Measurements from ENCODE around the gene RETREG3. TPM values are rescaled to one million over a fixed set of nuclear protein-coding genes. Genes with fewer than 3 reads are reported as not detected.

RETREG3 gene
- total RNA-seq: 10 to 100 TPM; 33.7 to 35.3 TPM

- H3K36me3 Mint-ChIP-seq: peaks cover 27% of the 10 kb centered on the region
- peak within 1 kb of the TSS; percentile 91 for H3K27ac Mint-ChIP-seq
- ChIA-PET POLR2A (interaction anchor here (0.6 to 2.9 kb wide), 10 partner anchors 8 to 225 kb away, joined by 3 to 22 read pairs (median 4); partner anchors contain the start of genes EZH1 and PSMC3IP), CTCF (interaction anchor here (0.6 to 2.9 kb wide), 12 partner anchors 26 to 592 kb away, joined by 3 to 42 read pairs (median 4); partner anchors contain the start of genes DNAJC7, PSMC3IP, PSME3 and RPL27)
- peak within 1 kb of the TSS; percentile 99 for H3K4me3 Mint-ChIP-seq
- no peaks in the 10 kb centered on the region for H3K27me3 Mint-ChIP-seq
- peaks cover 41% of the 10 kb centered on the region for H3K4me1 Mint-ChIP-seq (ENCODE audit: low read depth)
- intact Hi-C loops (cut with micrococcal nuclease): loop anchor here (1.0 to 2.0 kb wide), 5 partner anchors 32 to 135 kb away; partner anchors contain the start of genes COASY, MLX and PSMC3IP
- DNase-seq: peak; percentile 100
- no peaks in the 10 kb centered on the region for H3K9me3 Mint-ChIP-seq
These were observed at the start of gene RETREG3, which contains the start of gene TUBG1 for GRCh38 chr17:42609182-42609813. RETREG3 (minus strand) TSS chr17:42609374; CDS start chr17:42609324, 50 bp downstream. TUBG1 (plus strand) TSS chr17:42609683; CDS start chr17:42609738, 55 bp downstream.

- Mint-ChIP-seq H3K27me3 (peaks cover 7% of the 10 kb centered on the region), H3K4me1 (ENCODE audit: low read depth) (peaks cover 29% of the 10 kb centered on the region), H3K36me3 (no peaks in the 10 kb centered on the region), H3K9me3 (no peaks in the 10 kb centered on the region), H3K27ac (no peak overlapping the region), H3K4me3 (peak overlapping the region; percentile 51)
- DNase-seq: no peak
- CTCF ChIA-PET: interaction anchor here (0.6 to 1.0 kb wide), 2 partner anchors 106 to 560 kb away, joined by 3 read pairs; no protein-coding TSS in a partner anchor
- POLR2A ChIA-PET: no interaction called here
- intact Hi-C loops (cut with micrococcal nuclease): no loop called here
These were observed 48.8 kb upstream of the RETREG3 start for GRCh38 chr17:42657824-42658588.

- ChIA-PET CTCF (interaction anchor here (0.9 kb wide), 1 partner anchor 19 kb away, joined by 4 read pairs; no protein-coding TSS in a partner anchor), POLR2A (no interaction called here)
- H3K9me3 Mint-ChIP-seq: no peaks in the 10 kb centered on the region
- H3K4me1 Mint-ChIP-seq (ENCODE audit: low read depth): peaks cover 28% of the 10 kb centered on the region
- peaks cover 11% of the 10 kb centered on the region for H3K27me3 Mint-ChIP-seq
- DNase-seq: no peak
- H3K27ac Mint-ChIP-seq: no peak overlapping the region
- H3K4me3 Mint-ChIP-seq: no peak overlapping the region
- no peaks in the 10 kb centered on the region for H3K36me3 Mint-ChIP-seq
- intact Hi-C loops (cut with micrococcal nuclease): no loop called here
These were observed 46.4 kb upstream of the RETREG3 start for GRCh38 chr17:42655528-42655927.

GRCh38 chr17:42653179-42654124 is 44.3 kb upstream of the RETREG3 start:
- Mint-ChIP-seq H3K36me3 (no peaks in the 10 kb centered on the region), H3K4me3 (no peak overlapping the region), H3K9me3 (no peaks in the 10 kb centered on the region), H3K27me3 (peaks cover 12% of the 10 kb centered on the region), H3K27ac (no peak overlapping the region), H3K4me1 (ENCODE audit: low read depth) (peaks cover 17% of the 10 kb centered on the region)
- ChIA-PET CTCF (interaction anchor here (0.9 to 2.2 kb wide), 2 partner anchors 44 to 75 kb away, joined by 4 to 6 read pairs; partner anchors contain the start of genes RETREG3 and TUBG1), POLR2A (no interaction called here)
- DNase-seq: no peak
- intact Hi-C loops (cut with micrococcal nuclease): no loop called here

- no peak overlapping the region for H3K27ac Mint-ChIP-seq
- H3K9me3 Mint-ChIP-seq: no peaks in the 10 kb centered on the region
- H3K36me3 Mint-ChIP-seq: no peaks in the 10 kb centered on the region
- peaks cover 14% of the 10 kb centered on the region for H3K27me3 Mint-ChIP-seq
- intact Hi-C loops (cut with micrococcal nuclease): no loop called here
- no peak for DNase-seq
- POLR2A ChIA-PET: no interaction called here
- CTCF ChIA-PET: no interaction called here
- no peak overlapping the region for H3K4me3 Mint-ChIP-seq
- H3K4me1 Mint-ChIP-seq (ENCODE audit: low read depth): peaks cover 10% of the 10 kb centered on the region
These were observed 42.2 kb upstream of the RETREG3 start for GRCh38 chr17:42651392-42651791.

GRCh38 chr17:42647778-42648177 is 38.6 kb upstream of the RETREG3 start:
- no peaks in the 10 kb centered on the region for H3K9me3 Mint-ChIP-seq

GRCh38 chr17:42642336-42642735 is 33.2 kb upstream of the RETREG3 start:
- CTCF ChIA-PET: interaction anchor here (1.2 kb wide), 1 partner anchor 64 kb away, joined by 5 read pairs; the partner anchor contains the start of gene PSMC3IP
- DNase-seq: no peak
- Mint-ChIP-seq H3K27ac (no peak overlapping the region), H3K27me3 (peaks cover 7% of the 10 kb centered on the region), H3K4me3 (no peak overlapping the region), H3K36me3 (no peaks in the 10 kb centered on the region), H3K4me1 (ENCODE audit: low read depth) (no peaks in the 10 kb centered on the region), H3K9me3 (no peaks in the 10 kb centered on the region)
- POLR2A ChIA-PET: no interaction called here
- intact Hi-C loops (cut with micrococcal nuclease): no loop called here

More at GRCh38 chr17:42647778-42648177, 38.6 kb upstream of the RETREG3 start:
- H3K27ac Mint-ChIP-seq: no peak overlapping the region
- no peaks in the 10 kb centered on the region for H3K36me3 Mint-ChIP-seq
- POLR2A ChIA-PET: no interaction called here
- H3K4me3 Mint-ChIP-seq: no peak overlapping the region
- no peaks in the 10 kb centered on the region for H3K4me1 Mint-ChIP-seq (ENCODE audit: low read depth)
- H3K27me3 Mint-ChIP-seq: peaks cover 10% of the 10 kb centered on the region
- no peak for DNase-seq
- intact Hi-C loops (cut with micrococcal nuclease): no loop called here
- CTCF ChIA-PET: interaction anchor here (1.1 kb wide), 1 partner anchor 69 kb away, joined by 3 read pairs; no protein-coding TSS in a partner anchor

GRCh38 chr17:42640121-42640520 is 30.9 kb upstream of the RETREG3 start:
- H3K4me1 Mint-ChIP-seq (ENCODE audit: low read depth): no peaks in the 10 kb centered on the region
- H3K36me3 Mint-ChIP-seq: no peaks in the 10 kb centered on the region
- no peak for DNase-seq
- POLR2A ChIA-PET: no interaction called here
- no peak overlapping the region for H3K4me3 Mint-ChIP-seq
- no peaks in the 10 kb centered on the region for H3K9me3 Mint-ChIP-seq
- intact Hi-C loops (cut with micrococcal nuclease): no loop called here
- CTCF ChIA-PET: no interaction called here
- H3K27me3 Mint-ChIP-seq: peaks cover 5% of the 10 kb centered on the region
- no peak overlapping the region for H3K27ac Mint-ChIP-seq

- intact Hi-C loops (cut with micrococcal nuclease): no loop called here
These were observed 30.4 kb upstream of the RETREG3 start for GRCh38 chr17:42639525-42640113.

GRCh38 chr17:42632949-42633444 is 23.8 kb upstream of the RETREG3 start:
- ChIA-PET CTCF (no interaction called here), POLR2A (no interaction called here)
- H3K27ac Mint-ChIP-seq: no peak overlapping the region
- no peaks in the 10 kb centered on the region for H3K27me3 Mint-ChIP-seq
- H3K4me1 Mint-ChIP-seq (ENCODE audit: low read depth): no peaks in the 10 kb centered on the region
- no peak overlapping the region for H3K4me3 Mint-ChIP-seq
- intact Hi-C loops (cut with micrococcal nuclease): no loop called here
- no peaks in the 10 kb centered on the region for H3K9me3 Mint-ChIP-seq
- H3K36me3 Mint-ChIP-seq: no peaks in the 10 kb centered on the region
- no peak for DNase-seq

More at GRCh38 chr17:42639525-42640113, 30.4 kb upstream of the RETREG3 start:
- ChIA-PET CTCF (no interaction called here), POLR2A (no interaction called here)
- Mint-ChIP-seq H3K9me3 (no peaks in the 10 kb centered on the region), H3K27ac (no peak overlapping the region), H3K4me1 (ENCODE audit: low read depth) (no peaks in the 10 kb centered on the region), H3K36me3 (no peaks in the 10 kb centered on the region), H3K27me3 (peaks cover 5% of the 10 kb centered on the region), H3K4me3 (no peak overlapping the region)
- no peak for DNase-seq

- no peaks in the 10 kb centered on the region for H3K36me3 Mint-ChIP-seq
- intact Hi-C loops (cut with micrococcal nuclease): no loop called here
- POLR2A ChIA-PET: interaction anchor here (0.6 kb wide), 1 partner anchor 16 kb away, joined by 4 read pairs; no protein-coding TSS in a partner anchor
- H3K4me1 Mint-ChIP-seq (ENCODE audit: low read depth): no peaks in the 10 kb centered on the region
- H3K27ac Mint-ChIP-seq: no peak overlapping the region
- DNase-seq: no peak
- no peak overlapping the region for H3K4me3 Mint-ChIP-seq
- no peaks in the 10 kb centered on the region for H3K9me3 Mint-ChIP-seq
- CTCF ChIA-PET: no interaction called here
- H3K27me3 Mint-ChIP-seq: no peaks in the 10 kb centered on the region
These were observed 20.3 kb upstream of the RETREG3 start for GRCh38 chr17:42629411-42630009.
